ENCODE data around the gene ESRRB. TPM values are rescaled to one million over a fixed set of nuclear protein-coding genes. Genes with fewer than 3 reads are reported as not detected.

Gene ESRRB
- total and polyA plus RNA-seq, 8 donors, result 0.58 to 4.6 (median 3.8) TPM; not detected in 2

GRCh38 chr14:76497550-76498462, 121.9 kb downstream of the ESRRB start:
- TF ChIP-seq CTCF (IDR thresholded peaks at IDR 0.05), result no peak
- no peak for TF ChIP-seq POLR2AphosphoS5 (IDR thresholded peaks at IDR 0.05)
- no peak for TF ChIP-seq EP300 (IDR thresholded peaks at IDR 0.05)
- TF ChIP-seq POLR2A (IDR thresholded peaks at IDR 0.05), result no peak
- intact Hi-C loops (cut with DNase I; ENCODE audit: low total_unique reads), result no loop called here
- H3K36me3 ChIP-seq, result no peaks in the 10 kb centered on the region
- 78 to 86% (median 80%) methylated on average over 16 to 19 of the region's 19 CpGs for WGBS, 5 donors
- no peak for DNase-seq
- H3K4me1 ChIP-seq, result no peaks in the 10 kb centered on the region
- H3K4me3 ChIP-seq, result no peak overlapping the region
- H3K9me3 ChIP-seq, result no peaks in the 10 kb centered on the region
- H3K27ac ChIP-seq, result no peak overlapping the region
- H3K27me3 ChIP-seq, result peaks cover 0 to 26% (median 0%) of the 10 kb centered on the region in 3 donors

GRCh38 chr14:76498463-76498935, 122.6 kb downstream of the ESRRB start:
- peaks cover 0 to 26% (median 0%) of the 10 kb centered on the region in 3 donors for H3K27me3 ChIP-seq
- H3K4me1 ChIP-seq, result no peaks in the 10 kb centered on the region
- no peaks in the 10 kb centered on the region for H3K36me3 ChIP-seq
- no peak overlapping the region for H3K27ac ChIP-seq
- H3K9me3 ChIP-seq, result no peaks in the 10 kb centered on the region
- DNase-seq, result no peak
- WGBS, 5 donors, result 80 to 92% (median 83%) methylated on average over 11 to 13 of the region's 13 CpGs; no CpG with 5 or more reads in 1 of the 5 donors
- TF ChIP-seq EP300 (IDR thresholded peaks at IDR 0.05) (no peak), POLR2A (IDR thresholded peaks at IDR 0.05) (no peak), CTCF (IDR thresholded peaks at IDR 0.05) (no peak), POLR2AphosphoS5 (IDR thresholded peaks at IDR 0.05) (no peak)
- no peak overlapping the region for H3K4me3 ChIP-seq
- intact Hi-C loops (cut with DNase I; ENCODE audit: low total_unique reads), result no loop called here

- Histone ChIP-seq H3K9me3 (no peaks in the 10 kb centered on the region), H3K27ac (no peak overlapping the region), H3K36me3 (no peaks in the 10 kb centered on the region), H3K27me3 (peaks cover 0 to 26% (median 0%) of the 10 kb centered on the region in 3 donors), H3K4me1 (no peaks in the 10 kb centered on the region), H3K4me3 (no peak overlapping the region)
- TF ChIP-seq POLR2A (IDR thresholded peaks at IDR 0.05) (no peak), EP300 (IDR thresholded peaks at IDR 0.05) (no peak), POLR2AphosphoS5 (IDR thresholded peaks at IDR 0.05) (no peak), CTCF (IDR thresholded peaks at IDR 0.05) (no peak)
- 85 to 90% (median 89%) methylated on average over 9 to 12 of the region's 12 CpGs for WGBS, 5 donors
- intact Hi-C loops (cut with DNase I; ENCODE audit: low total_unique reads), result no loop called here
- DNase-seq, result no peak
Observed at GRCh38 chr14:76498976-76499375, 123.0 kb downstream of the ESRRB start.

- Histone ChIP-seq H3K4me3 (no peak overlapping the region), H3K9me3 (no peaks in the 10 kb centered on the region), H3K36me3 (no peaks in the 10 kb centered on the region), H3K27ac (no peak overlapping the region), H3K4me1 (no peaks in the 10 kb centered on the region), H3K27me3 (peaks cover 0 to 26% (median 0%) of the 10 kb centered on the region in 3 donors)
- DNase-seq, result no peak
- 79 to 85% (median 83%) methylated on average over 5 to 8 of the region's 8 CpGs for WGBS, 5 donors
- intact Hi-C loops (cut with DNase I; ENCODE audit: low total_unique reads), result no loop called here
- no peak for TF ChIP-seq POLR2A (IDR thresholded peaks at IDR 0.05)
- no peak for TF ChIP-seq POLR2AphosphoS5 (IDR thresholded peaks at IDR 0.05)
- TF ChIP-seq CTCF (IDR thresholded peaks at IDR 0.05), result no peak
- no peak for TF ChIP-seq EP300 (IDR thresholded peaks at IDR 0.05)
Observed at GRCh38 chr14:76499399-76499798, 123.5 kb downstream of the ESRRB start.

Data from stomach (tissue), 9 donors.